CD14-positive monocyte (primary cell): ENCODE results near the gene RPL15. TPM values are rescaled to one million over a fixed set of nuclear protein-coding genes. Genes with fewer than 3 reads are reported as not detected.

Experiments used
- DNase-seq, 3 donors: peaks; one replicate each; pipeline ENCODE4 v3.0.0-alpha.2; 2011 to 2022
- H2AFZ ChIP-seq: 2 replicates; pipeline ENCODE4 v1.6.0; 2012; ENCODE audit warnings: mild to moderate bottlenecking, low read depth, low read length, inconsistent platforms; ENCODE audit not compliant: insufficient read depth, poor library complexity, severe bottlenecking
- H3K27ac ChIP-seq, 2 donors: 1 replicate in 1 of 2; 2 replicates in 1 of 2; pipeline ENCODE4 v1.5.1; 2012 to 2013; ENCODE audit warnings: low read length in 2 of 2, control low read depth in 1 of 2, inconsistent platforms in 1 of 2, low read depth in 1 of 2, mild to moderate bottlenecking in 1 of 2
- H3K27me3 ChIP-seq, 2 donors: one replicate each; pipeline versions ENCODE4 v1.6.0 to v1.6.1; 2011 to 2013; ENCODE audit warnings: low read length in 2 of 2; ENCODE audit not compliant: control insufficient read depth in 2 of 2, insufficient read depth in 2 of 2
- H3K36me3 ChIP-seq, 2 donors: replicated peaks in 1 of 2; 1 replicate in 1 of 2; 2 replicates in 1 of 2; pipeline versions ENCODE4 v1.5.1 to v1.6.1; 2012 to 2013; ENCODE audit warnings: low read length in 2 of 2, control low read depth in 1 of 2, inconsistent platforms in 1 of 2, mild to moderate bottlenecking in 1 of 2; ENCODE audit not compliant: insufficient read depth in 2 of 2, control insufficient read depth in 1 of 2
- H3K4me1 ChIP-seq, 2 donors: 1 replicate in 1 of 2; 2 replicates in 1 of 2; pipeline versions ENCODE4 v1.5.1 to v1.6.1; 2012 to 2013; ENCODE audit warnings: low read length in 2 of 2, control low read depth in 1 of 2, inconsistent platforms in 1 of 2, mild to moderate bottlenecking in 1 of 2, moderate library complexity in 1 of 2; ENCODE audit not compliant: insufficient read depth in 2 of 2, control insufficient read depth in 1 of 2
- H3K4me2 ChIP-seq: replicated peaks from 2 replicates; pipeline ENCODE3; 2012; ENCODE audit warnings: low read length, moderate library complexity, mild to moderate bottlenecking; ENCODE audit not compliant: poor library complexity, severe bottlenecking; ENCODE audit errors: extremely low read depth
- H3K4me3 ChIP-seq, 3 experiments: fragments of 200-600 bp in 1 of 3; sonication (generic) in 1 of 3; replicated peaks in 1 of 3; 1 replicate in 2 of 3; 2 replicates in 1 of 3; pipeline ENCODE4 v1.5.1; 2011 to 2013; ENCODE audit warnings: low read length in 3 of 3, mild to moderate bottlenecking in 3 of 3, control low read depth in 2 of 3, low read depth in 2 of 3, inconsistent platforms in 1 of 3, moderate library complexity in 1 of 3
- H3K79me2 ChIP-seq: 2 replicates; pipeline ENCODE4 v1.6.0; 2012; ENCODE audit warnings: mild to moderate bottlenecking, control low read depth, inconsistent platforms, low read length, moderate library complexity; ENCODE audit not compliant: insufficient read depth
- H3K9ac ChIP-seq: 2 replicates; pipeline ENCODE4 v1.6.0; 2017; ENCODE audit warnings: low read length, mild to moderate bottlenecking; ENCODE audit not compliant: insufficient read depth, poor library complexity, severe bottlenecking
- H3K9me3 ChIP-seq, 2 donors: replicated peaks in 1 of 2; 1 replicate in 1 of 2; 2 replicates in 1 of 2; pipeline versions ENCODE4 v1.5.1 to v1.6.1; 2012 to 2013; ENCODE audit warnings: low read length in 2 of 2, control low read depth in 1 of 2; ENCODE audit not compliant: control insufficient read depth in 1 of 2, insufficient read depth in 1 of 2
- H4K20me1 ChIP-seq: 2 replicates; pipeline ENCODE4 v1.6.0; 2012; ENCODE audit warnings: mild to moderate bottlenecking, low read length, control low read depth, moderate library complexity; ENCODE audit not compliant: insufficient read depth
- H3K27ac Mint-ChIP-seq, 7 donors: one replicate each; pipeline ENCODE4 v1.8.0; 2020; ENCODE audit warnings: mild to moderate bottlenecking in 7 of 7, mixed read lengths in 7 of 7, moderate library complexity in 6 of 7, inconsistent platforms in 2 of 7
- H3K27me3 Mint-ChIP-seq, 3 donors: one replicate each; pipeline ENCODE4 v1.8.0; 2021 to 2022; ENCODE audit warnings: low read depth in 3 of 3, mild to moderate bottlenecking in 3 of 3, mixed read lengths in 3 of 3, moderate library complexity in 3 of 3, inconsistent platforms in 1 of 3
- H3K36me3 Mint-ChIP-seq, 2 donors: one replicate each; pipeline ENCODE4 v1.8.0; 2020; ENCODE audit warnings: mixed read lengths in 2 of 2, inconsistent platforms in 1 of 2, mild to moderate bottlenecking in 1 of 2
- H3K4me1 Mint-ChIP-seq: one replicate; pipeline ENCODE4 v1.8.0; 2020; ENCODE audit warnings: mild to moderate bottlenecking, mixed read lengths
- H3K4me3 Mint-ChIP-seq, 2 donors: one replicate each; pipeline ENCODE4 v1.8.0; 2020; ENCODE audit warnings: mild to moderate bottlenecking in 2 of 2, mixed read lengths in 2 of 2, moderate library complexity in 1 of 2
- H3K9me3 Mint-ChIP-seq, 7 donors: one replicate each; pipeline ENCODE4 v1.8.0; 2020 to 2022; ENCODE audit warnings: mixed read lengths in 7 of 7, mild to moderate bottlenecking in 6 of 7, moderate library complexity in 6 of 7, inconsistent platforms in 2 of 7
- CTCF ChIP-seq: fragments of 200-600 bp; IDR thresholded peaks from one replicate; pipeline ENCODE4 v1.8.0; 2022; ENCODE audit warnings: antibody characterized with exemption, mild to moderate bottlenecking
- WGBS: methylation state at CpG from one replicate; pipeline ENCODE4 v1.1.5; 2013; ENCODE audit warnings: missing lambda C conversion rate; ENCODE audit not compliant: insufficient coverage; 5-methylcytosine and 5-hydroxymethylcytosine counted together
- intact Hi-C, 2 donors: fragments of 100-400 bp; cut with micrococcal nuclease; formaldehyde crosslinking; loops; one replicate each; pipeline versions ENCODE4 v1.15.0 to v1.15.1; 2023
- polyA plus RNA-seq, 3 donors: library from polyadenylated mRNA; depleted of rRNA in 1 of 3; unstranded in 2 of 3; stranded (reverse) in 1 of 3; fragments of 300-500 nt in 2 of 3; fragments of >200 nt in 1 of 3; fragmentation: Illumina TruSeq in 2 of 3; gene quantifications; 1 replicate in 2 of 3; 2 replicates in 1 of 3; pipeline ENCODE4 v1.2.3, GENCODE V29; 2012 to 2021

The RPL15 gene
- polyA plus RNA-seq, 3 donors: 2,510 to 3,161 (median 2,781) TPM

GRCh38 chr3:23919628-23920027, 2.7 kb downstream of the RPL15 start:
- peak overlapping the region in 1 of 7 donors; percentile 54 for H3K27ac Mint-ChIP-seq
- Histone ChIP-seq H3K9me3 (no peaks in the 10 kb centered on the region), H3K9ac (no peak overlapping the region), H3K27me3 (no peaks in the 10 kb centered on the region), H3K79me2 (peaks cover 21% of the 10 kb centered on the region), H3K4me3 (no peak overlapping the region), H4K20me1 (peaks cover 32% of the 10 kb centered on the region), H3K4me1 (peaks cover 26 to 33% of the 10 kb centered on the region in 2 donors), H3K36me3 (peaks cover 22 to 52% of the 10 kb centered on the region in 2 donors), H2AFZ (no peak overlapping the region), H3K4me2 (no peak overlapping the region), H3K27ac (no peak overlapping the region)
- intact Hi-C loops: loop anchor here in 1 of 2 donors (10.0 kb wide), 1 partner anchor 45 kb away; no protein-coding TSS in a partner anchor
- no peak overlapping the region for H3K4me3 Mint-ChIP-seq
- H3K36me3 Mint-ChIP-seq: peaks cover 36 to 40% of the 10 kb centered on the region in 2 donors
- DNase-seq: no peak
- peaks cover 8 to 11% (median 10%) of the 10 kb centered on the region in 3 donors for H3K27me3 Mint-ChIP-seq
- H3K4me1 Mint-ChIP-seq: peaks cover 43% of the 10 kb centered on the region
- TF ChIP-seq CTCF: no peak
- peaks cover 0 to 2% (median 0%) of the 10 kb centered on the region in 7 donors for H3K9me3 Mint-ChIP-seq
- 13% methylated on average over 1 of the region's 2 CpGs for WGBS

GRCh38 chr3:23920151-23920655, 3.3 kb downstream of the RPL15 start:
- Histone ChIP-seq H3K79me2 (peaks cover 21% of the 10 kb centered on the region), H3K27me3 (no peaks in the 10 kb centered on the region), H3K9me3 (no peaks in the 10 kb centered on the region), H4K20me1 (peaks cover 32% of the 10 kb centered on the region), H3K4me2 (no peak overlapping the region), H3K4me3 (no peak overlapping the region), H2AFZ (no peak overlapping the region), H3K4me1 (peaks cover 25 to 30% of the 10 kb centered on the region in 2 donors), H3K27ac (peak overlapping the region in 1 of 2 donors; percentile 28), H3K9ac (no peak overlapping the region), H3K36me3 (peaks cover 22 to 52% of the 10 kb centered on the region in 2 donors)
- intact Hi-C loops: no loop called here
- peaks cover 36 to 40% of the 10 kb centered on the region in 2 donors for H3K36me3 Mint-ChIP-seq
- 90% methylated on average over 2 of the region's 5 CpGs for WGBS
- H3K9me3 Mint-ChIP-seq: peaks cover 0 to 2% (median 0%) of the 10 kb centered on the region in 7 donors
- peaks cover 8 to 11% (median 10%) of the 10 kb centered on the region in 3 donors for H3K27me3 Mint-ChIP-seq
- no peak for DNase-seq
- H3K4me1 Mint-ChIP-seq: peaks cover 39% of the 10 kb centered on the region
- H3K4me3 Mint-ChIP-seq: no peak overlapping the region
- peak overlapping the region in 4 of 7 donors; percentile 6 to 69 (median 46) for H3K27ac Mint-ChIP-seq
- TF ChIP-seq CTCF: no peak
